Measurements from ENCODE around the gene SOCS3.

Gene SOCS3

GRCh38 chr17:78355701-78356100, 4.2 kb downstream of the SOCS3 start:
- Mint-ChIP-seq H3K4me1 (ENCODE audit: low read depth) (peaks cover 50% of the 10 kb centered on the region), H3K27ac (peak overlapping the region; percentile 99), H3K9me3 (no peaks in the 10 kb centered on the region), H3K36me3 (ENCODE audit: low read depth) (peaks cover 59% of the 10 kb centered on the region), H3K27me3 (no peaks in the 10 kb centered on the region), H3K4me3 (peak overlapping the region; percentile 96)
- DNase-seq = no peak

- Mint-ChIP-seq H3K27me3 (no peaks in the 10 kb centered on the region), H3K9me3 (no peaks in the 10 kb centered on the region), H3K36me3 (ENCODE audit: low read depth) (peaks cover 59% of the 10 kb centered on the region), H3K4me3 (peak overlapping the region; percentile 96), H3K27ac (peak overlapping the region; percentile 99), H3K4me1 (ENCODE audit: low read depth) (peaks cover 54% of the 10 kb centered on the region)
- DNase-seq = no peak
These were observed 4.7 kb downstream of the SOCS3 start for GRCh38 chr17:78355045-78355641.

DNA sequence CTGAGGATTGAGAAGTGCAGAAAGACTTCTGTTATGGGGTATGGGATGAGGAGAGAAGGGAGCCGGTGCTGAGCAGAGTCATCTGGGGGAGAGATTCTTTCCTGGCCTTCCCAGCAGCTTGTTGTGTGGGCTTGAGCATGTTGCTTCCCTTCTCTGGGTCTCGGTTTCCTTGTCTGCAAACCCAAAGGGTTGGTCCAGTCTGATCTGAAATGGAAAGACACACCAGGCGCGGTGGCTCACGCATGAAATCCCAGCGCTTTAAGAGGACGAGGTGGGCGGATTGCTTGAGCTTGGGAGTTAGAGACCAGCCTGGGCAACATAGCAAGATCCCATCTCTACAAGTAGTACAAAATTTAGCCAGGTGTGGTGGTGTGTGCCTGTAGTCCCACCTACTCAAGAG, 6.0 kb downstream of the SOCS3 start:
- H3K4me1 Mint-ChIP-seq (ENCODE audit: low read depth) = peaks cover 64% of the 10 kb centered on the region
- no peaks in the 10 kb centered on the region for H3K27me3 Mint-ChIP-seq
- peaks cover 53% of the 10 kb centered on the region for H3K36me3 Mint-ChIP-seq (ENCODE audit: low read depth)
- H3K9me3 Mint-ChIP-seq = no peaks in the 10 kb centered on the region
- H3K4me3 Mint-ChIP-seq = peak overlapping the region; percentile 96
- H3K27ac Mint-ChIP-seq = peak overlapping the region; percentile 89
- no peak for DNase-seq

- peaks cover 80% of the 10 kb centered on the region for H3K4me1 Mint-ChIP-seq (ENCODE audit: low read depth)
These were observed 8.3 kb downstream of the SOCS3 start for GRCh38 chr17:78351449-78352006.

GRCh38 chr17:78349891-78350642, 9.8 kb downstream of the SOCS3 start:
- no peaks in the 10 kb centered on the region for H3K27me3 Mint-ChIP-seq

More at GRCh38 chr17:78351449-78352006, 8.3 kb downstream of the SOCS3 start:
- Mint-ChIP-seq H3K4me3 (peak overlapping the region; percentile 62), H3K9me3 (no peaks in the 10 kb centered on the region), H3K27me3 (no peaks in the 10 kb centered on the region), H3K36me3 (ENCODE audit: low read depth) (peaks cover 30% of the 10 kb centered on the region), H3K27ac (no peak overlapping the region)
- DNase-seq = no peak

GRCh38 chr17:78348055-78348770, 11.7 kb downstream of the SOCS3 start:
- Mint-ChIP-seq H3K4me3 (no peak overlapping the region), H3K27ac (peak overlapping the region; percentile 40), H3K4me1 (ENCODE audit: low read depth) (peaks cover 79% of the 10 kb centered on the region), H3K9me3 (no peaks in the 10 kb centered on the region), H3K27me3 (no peaks in the 10 kb centered on the region), H3K36me3 (ENCODE audit: low read depth) (peaks cover under 1% of the 10 kb centered on the region)
- no peak for DNase-seq

More at GRCh38 chr17:78349891-78350642, 9.8 kb downstream of the SOCS3 start:
- peaks cover 80% of the 10 kb centered on the region for H3K4me1 Mint-ChIP-seq (ENCODE audit: low read depth)
- H3K27ac Mint-ChIP-seq = peak overlapping the region; percentile 23
- no peak for DNase-seq
- H3K36me3 Mint-ChIP-seq (ENCODE audit: low read depth) = peaks cover 16% of the 10 kb centered on the region
- no peak overlapping the region for H3K4me3 Mint-ChIP-seq
- no peaks in the 10 kb centered on the region for H3K9me3 Mint-ChIP-seq

- Mint-ChIP-seq H3K9me3 (no peaks in the 10 kb centered on the region), H3K36me3 (ENCODE audit: low read depth) (no peaks in the 10 kb centered on the region), H3K27ac (no peak overlapping the region), H3K4me1 (ENCODE audit: low read depth) (peaks cover 83% of the 10 kb centered on the region), H3K27me3 (no peaks in the 10 kb centered on the region), H3K4me3 (no peak overlapping the region)
- no peak for DNase-seq
These were observed 12.4 kb downstream of the SOCS3 start for GRCh38 chr17:78347453-78347852.

DNA sequence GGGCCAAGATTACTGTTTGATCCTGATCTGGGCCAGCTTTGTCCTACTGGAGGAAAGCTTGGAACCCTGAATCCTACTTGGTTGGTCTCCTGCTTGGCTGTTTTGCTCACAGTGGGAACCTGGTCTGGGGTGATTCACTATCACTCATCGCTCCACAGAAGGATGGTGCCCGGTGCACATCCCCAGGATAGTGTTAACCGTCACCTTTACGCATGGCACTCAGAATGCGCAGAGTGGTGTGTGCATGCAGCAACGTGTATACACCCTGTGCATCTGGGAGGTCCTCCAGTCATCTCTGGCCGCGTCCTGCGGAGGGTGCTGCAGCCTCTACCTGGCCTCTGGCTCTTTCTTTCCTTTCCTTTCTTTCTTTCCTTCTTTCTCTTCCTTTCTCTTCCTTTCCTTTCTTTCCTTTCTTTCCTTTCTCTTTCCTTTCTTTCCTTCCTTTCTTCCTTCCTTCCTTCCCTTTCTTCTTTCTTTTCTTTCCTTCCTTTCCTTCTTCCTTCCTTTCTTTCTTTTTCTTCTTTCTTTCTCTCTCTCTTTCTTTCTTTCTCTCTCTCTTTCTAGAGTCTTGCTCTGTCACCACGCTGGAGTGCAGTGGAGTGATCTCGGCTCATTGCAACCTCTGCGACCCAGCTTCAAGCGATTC, 13.1 kb downstream of the SOCS3 start:
- H3K4me1 Mint-ChIP-seq (ENCODE audit: low read depth) = peaks cover 78% of the 10 kb centered on the region
- no peaks in the 10 kb centered on the region for H3K9me3 Mint-ChIP-seq
- no peaks in the 10 kb centered on the region for H3K36me3 Mint-ChIP-seq (ENCODE audit: low read depth)
- H3K4me3 Mint-ChIP-seq = no peak overlapping the region
- DNase-seq = no peak
- H3K27ac Mint-ChIP-seq = no peak overlapping the region
- no peaks in the 10 kb centered on the region for H3K27me3 Mint-ChIP-seq

- Mint-ChIP-seq H3K27ac (no peak overlapping the region), H3K4me3 (no peak overlapping the region), H3K36me3 (ENCODE audit: low read depth) (no peaks in the 10 kb centered on the region), H3K9me3 (no peaks in the 10 kb centered on the region), H3K4me1 (ENCODE audit: low read depth) (peaks cover 76% of the 10 kb centered on the region), H3K27me3 (no peaks in the 10 kb centered on the region)
- no peak for DNase-seq
These were observed 13.9 kb downstream of the SOCS3 start for GRCh38 chr17:78345791-78346494.

GRCh38 chr17:78345172-78345571, 14.7 kb downstream of the SOCS3 start:
- no peaks in the 10 kb centered on the region for H3K36me3 Mint-ChIP-seq (ENCODE audit: low read depth)
- peaks cover 78% of the 10 kb centered on the region for H3K4me1 Mint-ChIP-seq (ENCODE audit: low read depth)
- H3K4me3 Mint-ChIP-seq = no peak overlapping the region
- no peaks in the 10 kb centered on the region for H3K9me3 Mint-ChIP-seq
- DNase-seq = no peak
- H3K27ac Mint-ChIP-seq = no peak overlapping the region
- H3K27me3 Mint-ChIP-seq = no peaks in the 10 kb centered on the region

- H3K27me3 Mint-ChIP-seq = no peaks in the 10 kb centered on the region
- no peaks in the 10 kb centered on the region for H3K9me3 Mint-ChIP-seq
- H3K4me3 Mint-ChIP-seq = no peak overlapping the region
- DNase-seq = no peak
- H3K27ac Mint-ChIP-seq = peak overlapping the region; percentile 48
- peaks cover 76% of the 10 kb centered on the region for H3K4me1 Mint-ChIP-seq (ENCODE audit: low read depth)
- H3K36me3 Mint-ChIP-seq (ENCODE audit: low read depth) = no peaks in the 10 kb centered on the region
These were observed 15.2 kb downstream of the SOCS3 start for GRCh38 chr17:78344666-78345065.

- no peaks in the 10 kb centered on the region for H3K9me3 Mint-ChIP-seq
- H3K4me3 Mint-ChIP-seq = peak overlapping the region; percentile 59
- peaks cover 76% of the 10 kb centered on the region for H3K4me1 Mint-ChIP-seq (ENCODE audit: low read depth)
- H3K27ac Mint-ChIP-seq = peak overlapping the region; percentile 88
- H3K27me3 Mint-ChIP-seq = no peaks in the 10 kb centered on the region
- no peaks in the 10 kb centered on the region for H3K36me3 Mint-ChIP-seq (ENCODE audit: low read depth)
- DNase-seq = peak; percentile 78
These were observed 16.2 kb downstream of the SOCS3 start for GRCh38 chr17:78343543-78344201.

- Mint-ChIP-seq H3K27me3 (no peaks in the 10 kb centered on the region), H3K36me3 (ENCODE audit: low read depth) (no peaks in the 10 kb centered on the region), H3K4me1 (ENCODE audit: low read depth) (peaks cover 73% of the 10 kb centered on the region), H3K9me3 (no peaks in the 10 kb centered on the region), H3K27ac (peak overlapping the region; percentile 88), H3K4me3 (peak overlapping the region; percentile 59)
- peak; percentile 55 for DNase-seq
These were observed 16.7 kb downstream of the SOCS3 start for GRCh38 chr17:78343187-78343542.

Measured in activated T-cell treated with anti-CD3 and anti-CD28 coated beads, Interleukin-2, amount 50 U/mL, for 24 hours (primary cell).